Measurements from ENCODE around the gene ITLN2.

- peak in 1 of 6 experiments; percentile 37 for TF ChIP-seq CTCF (IDR thresholded peaks at IDR 0.05)
- no peak for TF ChIP-seq POLR2A (IDR thresholded peaks at IDR 0.05)
Observed at GRCh38 chr1:160942926-160943325, 11.7 kb downstream of the ITLN2 start.

All from esophagus squamous epithelium (tissue), 4 donors.